ENCODE measurements around the gene CDV3. TPM values are rescaled to one million over a fixed set of nuclear protein-coding genes. Genes with fewer than 3 reads are reported as not detected.

CDV3 gene
- total RNA-seq, result 189 and 214 TPM in 2 replicates

GRCh38 chr3:133573629-133574194 is at the start of gene CDV3:
TSS of gene CDV3 (plus strand) at chr3:133573686. CDS start at chr3:133574045, 359 bp downstream.

Small RNA genes lying within 50 kb of the gene (small RNA-seq; reads per million reads assigned to genes)
- not detected for gene AC022296.2
- not detected for gene RF00438

Other genes with a start within 250 kb of the CDV3 start
- not detected in 2 replicates for gene BFSP2, start 173.6 kb upstream of the CDV3 start, total RNA-seq
- gene TOPBP1, start 88.3 kb downstream of the CDV3 start, total RNA-seq, result 18.8 and 25.0 TPM in 2 replicates
- under 0.01 and 0.36 TPM in 2 replicates for gene TF, start 172.7 kb downstream of the CDV3 start, total RNA-seq
- gene SRPRB, start 232.1 kb downstream of the CDV3 start, total RNA-seq, result 50.8 and 69.1 TPM in 2 replicates

All from hair follicle dermal papilla cell (primary cell).